ENCODE data around the gene TXN. TPM values are rescaled to one million over a fixed set of nuclear protein-coding genes. Genes with fewer than 3 reads are reported as not detected.
"Not testable (repeated sequence)": the region's sequence is repeated elsewhere in the genome, so short reads cannot be mapped to it uniquely, and the experiment has no call there.

The TXN gene
- total and polyA plus RNA-seq, 7 donors: 38.0 to 366 (median 81.4) TPM

DNA sequence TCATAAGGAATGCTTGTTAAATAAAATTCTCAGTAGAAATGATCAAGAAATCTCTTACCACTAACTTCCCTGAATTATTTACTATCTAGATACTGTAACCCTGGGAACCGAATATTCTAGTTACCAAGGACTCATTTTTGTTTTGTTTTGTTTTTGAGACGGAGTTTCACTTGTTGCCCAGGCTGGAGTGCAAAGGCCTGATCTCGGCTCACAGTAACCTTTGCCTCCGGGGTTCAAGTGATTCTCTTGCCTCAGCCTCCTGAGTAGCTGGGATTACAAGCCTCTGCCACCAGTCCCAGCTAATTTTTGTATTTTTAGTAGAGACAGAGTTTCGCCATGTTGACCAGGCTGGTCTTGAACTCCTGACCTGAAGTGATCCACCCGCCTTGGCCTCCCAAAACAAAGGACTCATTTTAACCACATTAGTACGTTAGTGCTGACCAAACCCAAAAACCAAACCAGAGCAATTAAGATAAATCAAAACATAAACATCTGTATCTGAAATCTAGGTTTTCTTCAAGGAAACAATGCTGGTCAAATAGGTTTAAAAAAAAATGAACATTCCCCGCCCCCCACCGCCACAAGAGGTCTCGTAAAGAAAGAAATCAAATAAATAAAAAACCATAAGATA, 3.7 kb downstream of the TXN start:
- Histone ChIP-seq H3K36me3 (ENCODE audit: insufficient read depth in 1 of 2, low read depth in 1 of 2) (peaks cover 4 to 34% of the 10 kb centered on the region in 2 donors), H3K27ac (no peak overlapping the region), H3K9me3 (no peaks in the 10 kb centered on the region), H3K4me1 (peaks cover 19% of the 10 kb centered on the region), H3K4me3 (no peak overlapping the region), H3K27me3 (ENCODE audit: insufficient read depth in 3 of 3, low read length in 2 of 3) (no peaks in the 10 kb centered on the region)
- 75 to 81% (median 79%) methylated on average over 10 of the region's 10 CpGs for WGBS, 3 donors
- TF ChIP-seq, protein P1, sequence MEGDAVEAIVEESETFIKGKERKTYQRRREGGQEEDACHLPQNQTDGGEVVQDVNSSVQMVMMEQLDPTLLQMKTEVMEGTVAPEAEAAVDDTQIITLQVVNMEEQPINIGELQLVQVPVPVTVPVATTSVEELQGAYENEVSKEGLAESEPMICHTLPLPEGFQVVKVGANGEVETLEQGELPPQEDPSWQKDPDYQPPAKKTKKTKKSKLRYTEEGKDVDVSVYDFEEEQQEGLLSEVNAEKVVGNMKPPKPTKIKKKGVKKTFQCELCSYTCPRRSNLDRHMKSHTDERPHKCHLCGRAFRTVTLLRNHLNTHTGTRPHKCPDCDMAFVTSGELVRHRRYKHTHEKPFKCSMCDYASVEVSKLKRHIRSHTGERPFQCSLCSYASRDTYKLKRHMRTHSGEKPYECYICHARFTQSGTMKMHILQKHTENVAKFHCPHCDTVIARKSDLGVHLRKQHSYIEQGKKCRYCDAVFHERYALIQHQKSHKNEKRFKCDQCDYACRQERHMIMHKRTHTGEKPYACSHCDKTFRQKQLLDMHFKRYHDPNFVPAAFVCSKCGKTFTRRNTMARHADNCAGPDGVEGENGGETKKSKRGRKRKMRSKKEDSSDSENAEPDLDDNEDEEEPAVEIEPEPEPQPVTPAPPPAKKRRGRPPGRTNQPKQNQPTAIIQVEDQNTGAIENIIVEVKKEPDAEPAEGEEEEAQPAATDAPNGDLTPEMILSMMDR (IDR thresholded peaks at IDR 0.05): no peak
- DNase-seq: no peak
- intact Hi-C loops (cut with DNase I): no loop called here
- no peak for ATAC-seq

DNA sequence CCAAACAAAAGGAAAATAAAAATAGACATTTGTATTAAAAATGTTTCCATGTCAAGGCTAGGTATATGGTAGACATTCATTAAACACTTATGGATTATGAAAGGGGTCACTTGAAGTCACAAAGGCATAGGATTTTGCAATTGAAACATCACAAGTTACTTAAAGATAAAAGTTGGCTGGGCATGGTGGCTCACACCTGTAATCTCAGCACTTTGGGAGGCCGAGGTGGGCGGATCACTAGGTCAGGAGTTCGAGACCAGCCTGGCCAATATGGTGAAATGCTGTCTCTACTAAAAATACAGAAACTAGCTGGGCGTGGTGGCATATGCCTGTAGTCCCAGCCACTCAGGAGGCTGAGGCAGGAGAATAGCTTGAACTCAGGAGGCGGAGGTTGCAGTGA, 4.5 kb downstream of the TXN start:
- H3K9me3 ChIP-seq; DNase-seq; ATAC-seq; H3K27ac ChIP-seq; H3K27me3 ChIP-seq (ENCODE audit: insufficient read depth in 3 of 3, low read length in 2 of 3); intact Hi-C loops (cut with DNase I); H3K4me3 ChIP-seq: not testable (repeated sequence)
- 97 to 98% (median 97%) methylated on average over 5 of the region's 5 CpGs for WGBS, 3 donors
- Histone ChIP-seq H3K4me1 (peaks cover 19% of the 10 kb centered on the region), H3K36me3 (ENCODE audit: insufficient read depth in 1 of 2, low read depth in 1 of 2) (peaks cover 4 to 43% of the 10 kb centered on the region in 2 donors)

DNA sequence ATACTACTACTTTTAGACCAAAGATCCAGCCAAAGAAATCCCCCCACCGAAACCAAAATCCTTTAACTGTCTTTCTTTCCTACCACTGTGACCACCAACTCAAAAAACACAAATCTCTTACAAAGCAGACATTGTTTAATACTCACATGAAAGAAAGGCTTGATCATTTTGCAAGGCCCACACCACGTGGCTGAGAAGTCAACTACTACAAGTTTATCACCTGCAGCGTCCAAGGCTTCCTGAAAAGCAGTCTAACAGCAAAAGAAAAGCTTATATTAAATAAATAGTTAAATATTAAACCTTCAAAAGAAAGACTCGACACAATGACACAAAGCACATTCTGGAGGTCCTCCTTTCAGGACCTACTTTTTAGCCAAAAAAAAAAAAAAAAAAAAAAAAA, 5.1 kb downstream of the TXN start:
- Histone ChIP-seq H3K4me1 (peaks cover 19% of the 10 kb centered on the region), H3K4me3 (no peak overlapping the region), H3K36me3 (ENCODE audit: insufficient read depth in 1 of 2, low read depth in 1 of 2) (peaks cover 4 to 49% of the 10 kb centered on the region in 2 donors), H3K9me3 (no peaks in the 10 kb centered on the region), H3K27me3 (ENCODE audit: insufficient read depth in 3 of 3, low read length in 2 of 3) (no peaks in the 10 kb centered on the region), H3K27ac (no peak overlapping the region)
- TF ChIP-seq, protein P1 (IDR thresholded peaks at IDR 0.05): no peak
- intact Hi-C loops (cut with DNase I): no loop called here
- ATAC-seq (no peak), DNase-seq (no peak)
- WGBS, 3 donors: 85 to 88% (median 85%) methylated on average over 4 of the region's 4 CpGs

DNA sequence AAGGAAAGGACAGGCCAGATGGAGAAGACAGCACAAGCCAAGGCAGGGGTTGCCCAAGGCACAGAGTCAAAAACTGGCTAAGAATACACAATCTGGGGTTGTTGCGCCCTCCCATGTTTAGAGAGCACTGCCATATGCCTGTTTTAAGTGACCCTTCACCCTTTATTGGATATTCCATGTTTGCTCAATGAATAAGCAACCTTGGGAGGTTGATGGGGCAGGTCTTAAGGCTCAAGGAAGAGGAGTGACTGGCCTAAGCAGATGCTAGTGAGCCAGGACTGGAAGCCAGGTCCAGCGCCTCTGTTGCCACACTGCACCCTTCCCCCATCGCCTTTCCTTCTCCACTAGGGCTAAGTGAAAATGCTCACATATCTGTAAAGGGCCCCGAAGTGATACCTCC, 6.7 kb downstream of the TXN start:
- peaks cover 4 to 63% of the 10 kb centered on the region in 2 donors for H3K36me3 ChIP-seq (ENCODE audit: insufficient read depth in 1 of 2, low read depth in 1 of 2)
- H3K4me3 ChIP-seq: no peak overlapping the region
- H3K4me1 ChIP-seq: peaks cover 14% of the 10 kb centered on the region
- no peak overlapping the region for H3K27ac ChIP-seq
- DNase-seq (no peak), ATAC-seq (no peak)
- TF ChIP-seq, protein P1 (IDR thresholded peaks at IDR 0.05): no peak
- WGBS, 3 donors: 96 to 100% (median 98%) methylated on average over 4 of the region's 4 CpGs
- H3K9me3 ChIP-seq: no peaks in the 10 kb centered on the region
- intact Hi-C loops (cut with DNase I): no loop called here
- H3K27me3 ChIP-seq (ENCODE audit: insufficient read depth in 3 of 3, low read length in 2 of 3): no peaks in the 10 kb centered on the region

DNA sequence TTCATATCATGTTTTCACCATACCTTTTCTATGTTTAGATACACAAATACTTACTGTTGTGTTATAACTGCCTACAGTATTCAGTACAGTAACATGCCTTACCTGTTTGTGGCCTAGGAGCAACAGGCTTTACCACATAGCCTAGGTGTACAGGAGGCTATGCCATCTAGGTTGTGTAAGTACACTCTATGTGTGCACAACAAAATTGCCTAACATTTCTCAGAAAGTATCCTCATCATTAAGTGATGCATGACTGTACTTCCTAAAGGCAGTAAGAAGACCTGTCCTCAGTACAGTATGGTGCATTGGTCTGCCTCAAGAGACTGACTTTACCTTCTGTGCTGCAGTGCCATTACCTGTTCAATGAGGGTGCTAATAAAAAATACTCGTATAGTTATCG, 7.9 kb downstream of the TXN start:
- peaks cover 1% of the 10 kb centered on the region for H3K4me1 ChIP-seq
- 95 to 99% (median 97%) methylated on average over 2 of the region's 2 CpGs for WGBS, 3 donors
- no peak for DNase-seq
- ATAC-seq: peak in 1 of 4 donors; percentile 30
- no peaks in the 10 kb centered on the region for H3K9me3 ChIP-seq
- H3K36me3 ChIP-seq (ENCODE audit: insufficient read depth in 1 of 2, low read depth in 1 of 2): peaks cover 4 to 75% of the 10 kb centered on the region in 2 donors
- H3K4me3 ChIP-seq: no peak overlapping the region
- no peak overlapping the region for H3K27ac ChIP-seq
- intact Hi-C loops (cut with DNase I): no loop called here
- TF ChIP-seq, protein P1 (IDR thresholded peaks at IDR 0.05): no peak
- no peaks in the 10 kb centered on the region for H3K27me3 ChIP-seq (ENCODE audit: insufficient read depth in 3 of 3, low read length in 2 of 3)
